HEK293T (cell line): Measurements from ENCODE around the gene GALNT2.

Experiments used
- FOXA1 ChIP-seq: fragments of 450-650 bp; IDR thresholded peaks from 2 replicates; pipeline ENCODE4 v1.6.1; 2016; ENCODE audit warnings: mild to moderate bottlenecking
- FOXK2 ChIP-seq: fragments of 450-650 bp; IDR thresholded peaks from 2 replicates; pipeline ENCODE4 v1.6.1; 2016; ENCODE audit warnings: mild to moderate bottlenecking
- FOXM1 ChIP-seq: fragments of 450-650 bp; IDR thresholded peaks from 2 replicates; pipeline ENCODE4 v1.6.1; 2017; ENCODE audit warnings: mild to moderate bottlenecking, borderline replicate concordance
- NFRKB ChIP-seq: fragments of 450-650 bp; IDR thresholded peaks from 2 replicates; pipeline ENCODE4 v1.6.1; 2016; ENCODE audit warnings: mild to moderate bottlenecking, moderate library complexity

GRCh38 chr1:230158415-230159291 is 91.6 kb downstream of the GALNT2 start:
- no peak for TF ChIP-seq FOXA1
- no peak for TF ChIP-seq FOXM1
- TF ChIP-seq NFRKB = no peak
- TF ChIP-seq FOXK2 = no peak
